Caco-2 (cell line): ENCODE data around the gene ADGRG1. TPM values are rescaled to one million over a fixed set of nuclear protein-coding genes. Genes with fewer than 3 reads are reported as not detected.

ENCODE experiments used
- BruUV-seq: library from RNA; stranded (reverse); fragments of 400-500 nt; replicated peaks from 2 replicates; lab custom pipeline; 2021; lab: Mats Ljungman, UMichigan
- CTCF ChIA-PET: fragments of 300-600 bp; sonication (Branson Sonifier 250); formaldehyde crosslinking; loops from one replicate; lab custom pipeline; 2022; ENCODE audit warnings: antibody characterized with exemption; lab: Charles Lee
- POLR2A ChIA-PET: fragments of 300-600 bp; sonication (Branson Sonifier 250); formaldehyde crosslinking; loops from one replicate; lab custom pipeline; 2022; ENCODE audit warnings: antibody characterized with exemption; lab: Charles Lee
- DNase-seq, 2 experiments: peaks; one replicate each; pipeline versions ENCODE4 v3.0.0 to v3.0.0-alpha.2; 2020 to 2022
- H3K27me3 ChIP-seq: replicated peaks from 2 replicates; pipeline ENCODE4 v1.6.0; 2011; ENCODE audit warnings: low read length; ENCODE audit not compliant: control insufficient read depth, insufficient read depth
- H3K36me3 ChIP-seq: 2 replicates; pipeline ENCODE4 v1.5.1; 2011; ENCODE audit warnings: low read length; ENCODE audit not compliant: control insufficient read depth, insufficient read depth
- H3K4me1 ChIP-seq: fragments of 250-450 bp; sonication (Bioruptor Pico); 2 replicates; pipeline ENCODE4 v1.5.1; 2020; ENCODE audit warnings: mild to moderate bottlenecking
- H3K4me3 ChIP-seq: 2 replicates; pipeline ENCODE4 v1.5.1; 2011; ENCODE audit warnings: low read depth, mild to moderate bottlenecking, control low read depth, low read length
- H3K9me3 ChIP-seq: fragments of 250-450 bp; sonication (Bioruptor Pico); 2 replicates; pipeline ENCODE4 v1.5.1; 2020; ENCODE audit warnings: mild to moderate bottlenecking, moderate library complexity
- H3K27ac Mint-ChIP-seq: one replicate; pipeline ENCODE4 v1.8.0; 2022; ENCODE audit warnings: mixed read lengths; ENCODE audit not compliant: unreplicated experiment
- H3K27me3 Mint-ChIP-seq: one replicate; pipeline ENCODE4 v1.8.0; 2022; ENCODE audit warnings: mixed read lengths; ENCODE audit not compliant: insufficient read depth, unreplicated experiment
- H3K36me3 Mint-ChIP-seq: one replicate; pipeline ENCODE4 v1.8.0; 2022; ENCODE audit warnings: mild to moderate bottlenecking, mixed read lengths; ENCODE audit not compliant: insufficient read depth, unreplicated experiment
- H3K4me1 Mint-ChIP-seq: one replicate; pipeline ENCODE4 v1.8.0; 2022; ENCODE audit warnings: low read depth, mixed read lengths; ENCODE audit not compliant: unreplicated experiment
- H3K4me3 Mint-ChIP-seq: one replicate; pipeline ENCODE4 v1.8.0; 2022; ENCODE audit warnings: mild to moderate bottlenecking, moderate library complexity, mixed read lengths; ENCODE audit not compliant: unreplicated experiment
- H3K9me3 Mint-ChIP-seq: one replicate; pipeline ENCODE4 v1.8.0; 2022; ENCODE audit warnings: mixed read lengths; ENCODE audit not compliant: unreplicated experiment
- CTCF ChIP-seq, 2 experiments: fragments of 200-600 bp in 1 of 2; IDR thresholded peaks; 1 replicate in 1 of 2; 2 replicates in 1 of 2; pipeline versions ENCODE4 v1.5.1 to v1.8.0; 2011 to 2022; ENCODE audit warnings: antibody characterized with exemption in 1 of 2, control low read depth in 1 of 2, inconsistent platforms in 1 of 2, low read depth in 1 of 2, low read length in 1 of 2, mild to moderate bottlenecking in 1 of 2, moderate library complexity in 1 of 2; ENCODE audit not compliant: insufficient read depth in 1 of 2, severe bottlenecking in 1 of 2, unreplicated experiment in 1 of 2
- intact Hi-C: fragments of 100-400 bp; cut with micrococcal nuclease; formaldehyde crosslinking; loops from one replicate; pipeline ENCODE4 v1.10.0; 2022; ENCODE audit not compliant: unreplicated experiment
- total RNA-seq: library from RNA; stranded (reverse); gene quantifications from 2 replicates; pipeline ENCODE4 v1.2.3, GENCODE V29; 2022

Gene ADGRG1
- total RNA-seq, 1 experiment from 2014 or later: 195 TPM

GRCh38 chr16:57663917-57664661 lies 35.7 kb downstream of the ADGRG1 start:
- Mint-ChIP-seq H3K9me3 (no peaks in the 10 kb centered on the region), H3K27me3 (no peaks in the 10 kb centered on the region), H3K36me3 (peaks cover 18% of the 10 kb centered on the region), H3K27ac (no peak overlapping the region), H3K4me1 (no peaks in the 10 kb centered on the region), H3K4me3 (no peak overlapping the region)
- H3K4me3 ChIP-seq: no peak overlapping the region
- no peaks in the 10 kb centered on the region for H3K9me3 ChIP-seq
- H3K36me3 ChIP-seq: peaks cover 12% of the 10 kb centered on the region
- TSS peak; percentile 81 for BruUV-seq
- intact Hi-C loops: no loop called here
- peak in 1 of 2 experiments; percentile 36 for TF ChIP-seq CTCF (IDR thresholded peaks at IDR 0.05; ENCODE audit: insufficient read depth in 1 of 2, low read depth in 1 of 2, low read length in 1 of 2, severe bottlenecking in 1 of 2, unreplicated experiment in 1 of 2)
- DNase-seq: no peak
- H3K4me1 ChIP-seq: peaks cover 7% of the 10 kb centered on the region
- no peaks in the 10 kb centered on the region for H3K27me3 ChIP-seq
- CTCF ChIA-PET: interaction anchor here (0.7 to 1.4 kb wide), 3 partner anchors 14 to 214 kb away, joined by 3 to 6 read pairs (median 4); no protein-coding TSS in a partner anchor
- POLR2A ChIA-PET: no interaction called here

GRCh38 chr16:57664662-57665025 lies 36.2 kb downstream of the ADGRG1 start:
- H3K27me3 ChIP-seq: no peaks in the 10 kb centered on the region
- ChIA-PET CTCF (interaction anchor here (0.7 to 1.4 kb wide), 3 partner anchors 15 to 214 kb away, joined by 3 to 6 read pairs (median 4); no protein-coding TSS in a partner anchor), POLR2A (no interaction called here)
- TF ChIP-seq CTCF (IDR thresholded peaks at IDR 0.05; ENCODE audit: insufficient read depth in 1 of 2, low read depth in 1 of 2, low read length in 1 of 2, severe bottlenecking in 1 of 2, unreplicated experiment in 1 of 2): no peak
- Mint-ChIP-seq H3K27me3 (no peaks in the 10 kb centered on the region), H3K9me3 (no peaks in the 10 kb centered on the region), H3K4me3 (no peak overlapping the region), H3K27ac (no peak overlapping the region), H3K36me3 (peaks cover 18% of the 10 kb centered on the region), H3K4me1 (no peaks in the 10 kb centered on the region)
- no peaks in the 10 kb centered on the region for H3K9me3 ChIP-seq
- intact Hi-C loops: loop anchor here (5.0 kb wide), 2 partner anchors 38 to 73 kb away; partner anchors contain the start of gene KATNB1
- no TSS peak for BruUV-seq
- peaks cover 7% of the 10 kb centered on the region for H3K4me1 ChIP-seq
- H3K4me3 ChIP-seq: no peak overlapping the region
- peaks cover 11% of the 10 kb centered on the region for H3K36me3 ChIP-seq
- no peak for DNase-seq

DNA sequence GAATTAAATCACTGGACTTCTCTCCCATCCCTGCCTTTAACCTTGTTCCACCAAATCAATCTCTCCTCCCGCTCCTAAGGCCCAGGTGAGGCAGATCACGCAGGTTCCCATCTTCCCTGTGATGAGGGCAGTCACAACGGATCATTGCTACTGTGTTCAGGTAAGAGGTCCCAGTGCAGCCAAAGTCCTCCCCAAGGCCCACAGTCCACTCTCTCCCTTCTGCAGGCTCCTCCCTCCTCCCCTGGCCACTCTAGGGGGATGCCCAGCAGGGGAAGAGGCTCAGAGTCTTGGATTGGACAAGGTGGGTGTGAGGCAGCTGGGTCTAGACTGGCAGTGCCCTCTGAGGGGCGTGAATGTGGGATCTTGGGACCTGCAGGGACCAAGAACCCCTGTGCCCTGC lies 37.1 kb downstream of the ADGRG1 start:
- no peaks in the 10 kb centered on the region for H3K27me3 ChIP-seq
- H3K9me3 ChIP-seq: no peaks in the 10 kb centered on the region
- Mint-ChIP-seq H3K27ac (no peak overlapping the region), H3K9me3 (no peaks in the 10 kb centered on the region), H3K4me1 (no peaks in the 10 kb centered on the region), H3K27me3 (no peaks in the 10 kb centered on the region), H3K4me3 (no peak overlapping the region), H3K36me3 (peaks cover 18% of the 10 kb centered on the region)
- ChIA-PET CTCF (no interaction called here), POLR2A (no interaction called here)
- peaks cover 7% of the 10 kb centered on the region for H3K4me1 ChIP-seq
- no peak for DNase-seq
- H3K36me3 ChIP-seq: peaks cover 9% of the 10 kb centered on the region
- no peak for TF ChIP-seq CTCF (IDR thresholded peaks at IDR 0.05; ENCODE audit: insufficient read depth in 1 of 2, low read depth in 1 of 2, low read length in 1 of 2, severe bottlenecking in 1 of 2, unreplicated experiment in 1 of 2)
- BruUV-seq: no TSS peak
- intact Hi-C loops: loop anchor here (5.0 kb wide), 2 partner anchors 37 to 72 kb away; partner anchors contain the start of gene KATNB1
- H3K4me3 ChIP-seq: no peak overlapping the region
